H1 (cell line): ENCODE data around the gene SLC13A3. TPM values are rescaled to one million over a fixed set of nuclear protein-coding genes. Genes with fewer than 3 reads are reported as not detected.

Experiments
- CTCF ChIA-PET: fragments of 300-600 bp; sonication (Branson Sonifier 250); formaldehyde crosslinking; loops from one replicate; lab custom pipeline; 2021; ENCODE audit not compliant: partially characterized antibody; lab: Charles Lee
- POLR2A ChIA-PET: fragments of 300-600 bp; sonication (Branson Sonifier 250); formaldehyde crosslinking; loops from one replicate; lab custom pipeline; 2021; ENCODE audit warnings: inconsistent platforms; ENCODE audit not compliant: partially characterized antibody; lab: Charles Lee
- DNase-seq, 2 experiments: peaks; one replicate each; pipeline versions ENCODE4 v3.0.0 to v3.0.0-alpha.2; 2010 to 2022; ENCODE audit warnings: low spot score in 2 of 2, low read depth in 1 of 2, mixed read lengths in 1 of 2
- FAIRE-seq: peaks from 2 replicates; lab custom pipeline; 2011; peaks lifted over from hg19 to GRCh38; lab: Jason Lieb, UNC
- H2AFZ ChIP-seq: 2 replicates; pipeline ENCODE4 v1.8.1; 2012; ENCODE audit warnings: low read length, inconsistent platforms
- H2AK5ac ChIP-seq: 2 replicates; pipeline ENCODE4 v1.6.1; 2013; ENCODE audit warnings: low read depth, low read length
- H2BK120ac ChIP-seq: replicated peaks from 2 replicates; pipeline ENCODE3; 2013; ENCODE audit warnings: low read depth, low read length, inconsistent platforms
- H2BK12ac ChIP-seq: 2 replicates; pipeline ENCODE4 v1.6.1; 2013; ENCODE audit warnings: low read depth, low read length
- H2BK15ac ChIP-seq: 2 replicates; pipeline ENCODE4 v1.6.1; 2013; ENCODE audit warnings: low read length
- H2BK20ac ChIP-seq: 2 replicates; pipeline ENCODE4 v1.6.1; 2013; ENCODE audit warnings: low read length
- H2BK5ac ChIP-seq: 2 replicates; pipeline ENCODE4 v1.6.1; 2013; ENCODE audit warnings: low read depth, low read length
- H3K14ac ChIP-seq: 2 replicates; pipeline ENCODE4 v1.6.1; 2013; ENCODE audit warnings: inconsistent platforms; ENCODE audit not compliant: insufficient read length
- H3K18ac ChIP-seq: 2 replicates; pipeline ENCODE4 v1.6.1; 2013; ENCODE audit warnings: low read length; ENCODE audit errors: extremely low read depth
- H3K23ac ChIP-seq: 2 replicates; pipeline ENCODE4 v1.6.1; 2013; ENCODE audit warnings: inconsistent platforms; ENCODE audit not compliant: insufficient read length
- H3K23me2 ChIP-seq: 2 replicates; pipeline ENCODE4 v1.6.1; 2013; ENCODE audit warnings: low read depth, low read length
- H3K27ac ChIP-seq: 2 replicates; pipeline ENCODE4 v1.6.1; 2011; ENCODE audit warnings: low read depth, low read length, inconsistent platforms
- H3K27me3 ChIP-seq, 4 experiments: replicated peaks in 1 of 4; 1 replicate in 1 of 4; 2 replicates in 3 of 4; pipeline versions ENCODE4 v1.6.1 to v1.8.1; 2011 to 2013; ENCODE audit warnings: low read length in 3 of 4, mild to moderate bottlenecking in 3 of 4, inconsistent platforms in 2 of 4, mixed read lengths in 2 of 4, moderate library complexity in 1 of 4; ENCODE audit not compliant: control insufficient read depth in 3 of 4, insufficient read depth in 3 of 4; ENCODE audit errors: extremely low read depth in 1 of 4
- H3K36me3 ChIP-seq, 4 experiments: 2 replicates each; pipeline versions ENCODE4 v1.6.1 to v1.8.1; 2011 to 2013; ENCODE audit warnings: mild to moderate bottlenecking in 4 of 4, low read length in 3 of 4, moderate library complexity in 2 of 4, control low read depth in 1 of 4, inconsistent platforms in 1 of 4; ENCODE audit not compliant: insufficient read depth in 4 of 4, control insufficient read depth in 2 of 4
- H3K4ac ChIP-seq: replicated peaks from 2 replicates; pipeline ENCODE3; 2013; ENCODE audit warnings: low read length, low read depth, mixed read lengths, inconsistent platforms; ENCODE audit not compliant: insufficient read length
- H3K4me1 ChIP-seq, 4 experiments: replicated peaks in 1 of 4; 1 replicate in 1 of 4; 2 replicates in 3 of 4; pipeline versions ENCODE4 v1.6.1 to v1.8.1; 2011 to 2013; ENCODE audit warnings: low read length in 3 of 4, inconsistent platforms in 2 of 4, mixed read lengths in 1 of 4; ENCODE audit not compliant: insufficient read depth in 4 of 4, control insufficient read depth in 3 of 4
- H3K4me2 ChIP-seq, 2 experiments: 2 replicates each; pipeline versions ENCODE4 v1.6.1 to v1.8.1; 2011 to 2013; ENCODE audit warnings: low read depth in 2 of 2, low read length in 2 of 2, control low read depth in 1 of 2, inconsistent platforms in 1 of 2, mild to moderate bottlenecking in 1 of 2; ENCODE audit not compliant: insufficient read depth in 1 of 2
- H3K4me3 ChIP-seq, 4 experiments: fragments of 200-600, 300-600 bp in 1 of 4; sonication (generic), shearing (Covaris generic), sonication (Bioruptor Twin) in 1 of 4; 2 replicates each; pipeline versions ENCODE4 v1.5.1 to v1.8.1; 2011 to 2016; ENCODE audit warnings: low read length in 4 of 4, low read depth in 3 of 4, control low read depth in 2 of 4, inconsistent platforms in 2 of 4, mild to moderate bottlenecking in 2 of 4, mixed read lengths in 1 of 4, moderate library complexity in 1 of 4; ENCODE audit not compliant: insufficient read depth in 2 of 4; ENCODE audit errors: extremely low read depth in 1 of 4
- H3K56ac ChIP-seq: replicated peaks from 2 replicates; pipeline ENCODE3; 2013; ENCODE audit warnings: low read depth, mild to moderate bottlenecking, mixed read lengths, low read length, inconsistent platforms; ENCODE audit not compliant: insufficient read length
- H3K79me1 ChIP-seq: 2 replicates; pipeline ENCODE4 v1.6.1; 2013; ENCODE audit warnings: low read depth, low read length, control low read depth
- H3K79me2 ChIP-seq, 2 experiments: 2 replicates each; pipeline versions ENCODE4 v1.6.1 to v1.8.1; 2012 to 2013; ENCODE audit warnings: low read length in 2 of 2, mild to moderate bottlenecking in 2 of 2, inconsistent platforms in 1 of 2; ENCODE audit not compliant: insufficient read depth in 2 of 2, control insufficient read depth in 1 of 2
- H3K9ac ChIP-seq, 4 experiments: replicated peaks in 1 of 4; 1 replicate in 1 of 4; 2 replicates in 3 of 4; pipeline versions ENCODE4 v1.6.1 to v1.8.1; 2011 to 2013; ENCODE audit warnings: low read depth in 3 of 4, low read length in 3 of 4, control low read depth in 2 of 4, mild to moderate bottlenecking in 2 of 4, moderate library complexity in 2 of 4, inconsistent platforms in 1 of 4; ENCODE audit errors: extremely low read depth in 1 of 4
- H3K9me3 ChIP-seq, 2 experiments: 2 replicates each; pipeline versions ENCODE4 v1.6.1 to v1.8.1; 2012 to 2013; ENCODE audit warnings: mild to moderate bottlenecking in 2 of 2, moderate library complexity in 2 of 2, control low read depth in 1 of 2, inconsistent platforms in 1 of 2, low read depth in 1 of 2, low read length in 1 of 2, mixed read lengths in 1 of 2; ENCODE audit not compliant: insufficient read depth in 2 of 2
- H4K20me1 ChIP-seq, 2 experiments: replicated peaks in 1 of 2; 2 replicates each; pipeline versions ENCODE3 to v1.8.1; 2011 to 2013; ENCODE audit warnings: inconsistent platforms in 2 of 2, low read length in 2 of 2, mild to moderate bottlenecking in 1 of 2; ENCODE audit not compliant: insufficient read depth in 2 of 2, control insufficient read depth in 1 of 2
- H4K5ac ChIP-seq: 2 replicates; pipeline ENCODE4 v1.6.1; 2013; ENCODE audit warnings: low read length, low read depth, mixed read lengths, inconsistent platforms; ENCODE audit not compliant: insufficient read length
- H4K8ac ChIP-seq: 2 replicates; pipeline ENCODE4 v1.8.0; 2013; ENCODE audit warnings: mild to moderate bottlenecking, moderate library complexity, low read length, inconsistent platforms; ENCODE audit not compliant: insufficient read depth; ENCODE audit errors: extremely low read depth
- H4K91ac ChIP-seq: replicated peaks from 2 replicates; pipeline ENCODE3; 2013; ENCODE audit warnings: low read length, mixed read lengths, inconsistent platforms; ENCODE audit not compliant: insufficient read length
- BCL11A ChIP-seq, 2 experiments: IDR thresholded peaks; one replicate each; pipeline ENCODE4 v1.6.1; 2011; ENCODE audit warnings: low read depth in 2 of 2, low read length in 2 of 2, mild to moderate bottlenecking in 2 of 2
- RXRA ChIP-seq: IDR thresholded peaks from 2 replicates; pipeline ENCODE4 v1.6.1; 2011; ENCODE audit warnings: low read depth, mild to moderate bottlenecking, low read length, moderate library complexity; ENCODE audit not compliant: insufficient read depth
- USF2 ChIP-seq: IDR thresholded peaks from 2 replicates; pipeline ENCODE4 v1.6.1; 2011; ENCODE audit warnings: low read length, improper control_type of control experiment
- WGBS, 2 experiments: shearing (Covaris generic) in 1 of 2; methylation state at CpG; one replicate each; pipeline versions ENCODE4 v1.1.6 to v1.1.7; 2013 to 2015; ENCODE audit warnings: low lambda C conversion rate in 2 of 2, mixed read lengths in 2 of 2, inconsistent platforms in 1 of 2, low coverage in 1 of 2, missing lambda C conversion rate in 1 of 2; ENCODE audit not compliant: insufficient replicate concordance in 2 of 2, insufficient coverage in 1 of 2, insufficient read length in 1 of 2; ENCODE audit errors: extremely low coverage in 1 of 2, missing lambda C conversion rate in 1 of 2; 5-methylcytosine and 5-hydroxymethylcytosine counted together
- polyA plus RNA-seq, 7 experiments: library from polyadenylated mRNA; depleted of rRNA in 3 of 7; stranded (reverse) in 5 of 7; unstranded in 2 of 7; fragments of >200 nt in 5 of 7; fragments of 200-250 nt in 2 of 7; gene quantifications; 1 replicate in 5 of 7; 2 replicates in 1 of 7; 4 replicates in 1 of 7; pipeline versions ENCODE4 v1.2.1 to v1.2.3, GENCODE V29; 2011 to 2013; ENCODE audit warnings: missing spikeins in 2 of 7, mixed read lengths in 2 of 7
- total RNA-seq: library from RNA; stranded (reverse); fragmentation: NEBNext Ultra II Directional; extraction: Animal tissue kit (Norgen Biotek cat#: 25700); gene quantifications from 2 replicates; pipeline ENCODE4 v1.2.1, GENCODE V29; 2021

The SLC13A3 gene
- total and polyA plus RNA-seq, 2 of the 8 experiments (the other 6 are each of a cell fraction or from before 2014, with no cell fraction given), result 9.4 to 12.6 TPM

GRCh38 chr20:46666306-46666705 lies 15.0 kb upstream of the SLC13A3 start:
- H3K79me2 ChIP-seq, result no peaks in the 10 kb centered on the region
- H3K9me3 ChIP-seq, result peaks cover 8% of the 10 kb centered on the region in 2 experiments; a peak in 3 of 4 replicates
- H2AK5ac ChIP-seq, result no peak overlapping the region
- CTCF ChIA-PET, result interaction anchor here (1.0 to 4.4 kb wide), 2 partner anchors 14 to 17 kb away, joined by 3 to 21 read pairs; no protein-coding TSS in a partner anchor
- DNase-seq (no peak), FAIRE-seq (no peak)
- H3K4me1 ChIP-seq, result no peaks in the 10 kb centered on the region
- H3K4ac ChIP-seq, result no peak overlapping the region
- no peaks in the 10 kb centered on the region for H3K23me2 ChIP-seq
- no peak overlapping the region for H3K4me2 ChIP-seq
- H3K56ac ChIP-seq, result no peak overlapping the region
- H3K9ac ChIP-seq, result no peak overlapping the region
- POLR2A ChIA-PET, result no interaction called here
- H3K27ac ChIP-seq, result no peak overlapping the region
- no peak overlapping the region for H4K8ac ChIP-seq
- no peak overlapping the region for H4K5ac ChIP-seq
- H2BK15ac ChIP-seq, result no peak overlapping the region
- no peak overlapping the region for H2BK12ac ChIP-seq
- H4K20me1 ChIP-seq, result peaks cover 0 to 2% of the 10 kb centered on the region in 2 experiments
- no peaks in the 10 kb centered on the region for H3K79me1 ChIP-seq
- no peak overlapping the region for H3K23ac ChIP-seq
- H2AFZ ChIP-seq, result no peak overlapping the region
- H4K91ac ChIP-seq, result no peak overlapping the region
- no peak overlapping the region for H2BK20ac ChIP-seq
- no peak overlapping the region for H3K14ac ChIP-seq
- H2BK5ac ChIP-seq, result no peak overlapping the region
- no peak overlapping the region for H2BK120ac ChIP-seq
- no peak overlapping the region for H3K4me3 ChIP-seq
- peaks cover 0 to 6% (median 2%) of the 10 kb centered on the region in 4 experiments; a peak in 2 of 8 replicates for H3K36me3 ChIP-seq
- H3K18ac ChIP-seq, result no peak overlapping the region
- no peak for TF ChIP-seq RXRA
- TF ChIP-seq USF2, result no peak
- TF ChIP-seq BCL11A (IDR thresholded peaks at IDR 0.05; ENCODE audit: low read depth in 2 of 2, low read length in 2 of 2), result no peak
- 100% methylated on average over 3 of the region's 3 CpGs; no CpG with 5 or more reads in 1 of the 2 experiments for WGBS, 2 experiments
- H3K27me3 ChIP-seq, result no peaks in the 10 kb centered on the region
